T-helper 1 cell treated with Interleukin-12 subunit alpha and Interleukin-12 subunit beta and Interleukin-4 antibody, amounts not matched to agents 30 μg/mL and 1 μg/mL, for 36 hours (primary cell): ENCODE measurements around the gene TTC23.

Experiments used
- H3K27ac Mint-ChIP-seq: one replicate; pipeline ENCODE4 v1.8.0; 2021; ENCODE audit warnings: mild to moderate bottlenecking, mixed read lengths
- H3K27me3 Mint-ChIP-seq: one replicate; pipeline ENCODE4 v1.8.0; 2021; ENCODE audit warnings: low read depth, mixed read lengths
- H3K36me3 Mint-ChIP-seq: one replicate; pipeline ENCODE4 v1.8.0; 2021; ENCODE audit warnings: low read depth, mixed read lengths
- H3K4me1 Mint-ChIP-seq: one replicate; pipeline ENCODE4 v1.8.0; 2021; ENCODE audit warnings: low read depth, mixed read lengths
- H3K4me3 Mint-ChIP-seq: one replicate; pipeline ENCODE4 v1.8.0; 2021; ENCODE audit warnings: mild to moderate bottlenecking, moderate library complexity, mixed read lengths
- H3K9me3 Mint-ChIP-seq: one replicate; pipeline ENCODE4 v1.8.0; 2021; ENCODE audit warnings: mixed read lengths

Gene TTC23

GRCh38 chr15:99124641-99125040 lies 124.7 kb downstream of the TTC23 start:
- Mint-ChIP-seq H3K9me3 (no peaks in the 10 kb centered on the region), H3K4me3 (no peak overlapping the region), H3K27me3 (no peaks in the 10 kb centered on the region), H3K36me3 (no peaks in the 10 kb centered on the region), H3K4me1 (no peaks in the 10 kb centered on the region), H3K27ac (no peak overlapping the region)

- no peak overlapping the region for H3K27ac Mint-ChIP-seq
- no peaks in the 10 kb centered on the region for H3K9me3 Mint-ChIP-seq
- H3K4me1 Mint-ChIP-seq = no peaks in the 10 kb centered on the region
- H3K36me3 Mint-ChIP-seq = no peaks in the 10 kb centered on the region
- H3K4me3 Mint-ChIP-seq = no peak overlapping the region
- H3K27me3 Mint-ChIP-seq = no peaks in the 10 kb centered on the region
Measured at GRCh38 chr15:99123713-99124451, 125.5 kb downstream of the TTC23 start.

- Mint-ChIP-seq H3K9me3 (no peaks in the 10 kb centered on the region), H3K4me1 (no peaks in the 10 kb centered on the region), H3K4me3 (no peak overlapping the region), H3K36me3 (no peaks in the 10 kb centered on the region), H3K27ac (no peak overlapping the region), H3K27me3 (no peaks in the 10 kb centered on the region)
Measured at GRCh38 chr15:99122831-99123712, 126.3 kb downstream of the TTC23 start.

GRCh38 chr15:99121691-99122410 lies 127.5 kb downstream of the TTC23 start:
- no peaks in the 10 kb centered on the region for H3K4me1 Mint-ChIP-seq
- H3K4me3 Mint-ChIP-seq = no peak overlapping the region
- no peak overlapping the region for H3K27ac Mint-ChIP-seq
- no peaks in the 10 kb centered on the region for H3K9me3 Mint-ChIP-seq
- H3K27me3 Mint-ChIP-seq = no peaks in the 10 kb centered on the region
- no peaks in the 10 kb centered on the region for H3K36me3 Mint-ChIP-seq

- Mint-ChIP-seq H3K4me1 (no peaks in the 10 kb centered on the region), H3K36me3 (peaks cover 2% of the 10 kb centered on the region), H3K27me3 (no peaks in the 10 kb centered on the region), H3K9me3 (no peaks in the 10 kb centered on the region), H3K4me3 (no peak overlapping the region), H3K27ac (no peak overlapping the region)
Measured at GRCh38 chr15:99121207-99121606, 128.2 kb downstream of the TTC23 start.

GRCh38 chr15:99120050-99120777 lies 129.2 kb downstream of the TTC23 start:
- H3K27ac Mint-ChIP-seq = no peak overlapping the region
- no peaks in the 10 kb centered on the region for H3K9me3 Mint-ChIP-seq
- H3K27me3 Mint-ChIP-seq = no peaks in the 10 kb centered on the region
- no peaks in the 10 kb centered on the region for H3K4me1 Mint-ChIP-seq
- H3K4me3 Mint-ChIP-seq = no peak overlapping the region
- H3K36me3 Mint-ChIP-seq = peaks cover 4% of the 10 kb centered on the region

- Mint-ChIP-seq H3K27me3 (no peaks in the 10 kb centered on the region), H3K36me3 (peaks cover 4% of the 10 kb centered on the region), H3K4me1 (no peaks in the 10 kb centered on the region), H3K27ac (no peak overlapping the region), H3K4me3 (no peak overlapping the region), H3K9me3 (no peaks in the 10 kb centered on the region)
Measured at GRCh38 chr15:99118801-99119546, 130.4 kb downstream of the TTC23 start.

GRCh38 chr15:99118258-99118632 lies 131.1 kb downstream of the TTC23 start:
- no peaks in the 10 kb centered on the region for H3K27me3 Mint-ChIP-seq
- H3K9me3 Mint-ChIP-seq = no peaks in the 10 kb centered on the region
- H3K4me3 Mint-ChIP-seq = no peak overlapping the region
- H3K36me3 Mint-ChIP-seq = peaks cover 4% of the 10 kb centered on the region
- H3K4me1 Mint-ChIP-seq = no peaks in the 10 kb centered on the region
- H3K27ac Mint-ChIP-seq = no peak overlapping the region

- H3K27ac Mint-ChIP-seq = no peak overlapping the region
- H3K9me3 Mint-ChIP-seq = no peaks in the 10 kb centered on the region
- no peaks in the 10 kb centered on the region for H3K4me1 Mint-ChIP-seq
- no peak overlapping the region for H3K4me3 Mint-ChIP-seq
- no peaks in the 10 kb centered on the region for H3K27me3 Mint-ChIP-seq
- peaks cover 4% of the 10 kb centered on the region for H3K36me3 Mint-ChIP-seq
Measured at GRCh38 chr15:99117563-99118257, 131.7 kb downstream of the TTC23 start.

- Mint-ChIP-seq H3K27ac (no peak overlapping the region), H3K36me3 (peaks cover 4% of the 10 kb centered on the region), H3K4me1 (no peaks in the 10 kb centered on the region), H3K4me3 (no peak overlapping the region), H3K9me3 (no peaks in the 10 kb centered on the region), H3K27me3 (no peaks in the 10 kb centered on the region)
Measured at GRCh38 chr15:99117111-99117510, 132.3 kb downstream of the TTC23 start.

- Mint-ChIP-seq H3K36me3 (peaks cover 4% of the 10 kb centered on the region), H3K4me1 (peaks cover 4% of the 10 kb centered on the region), H3K4me3 (no peak overlapping the region), H3K9me3 (no peaks in the 10 kb centered on the region), H3K27me3 (no peaks in the 10 kb centered on the region), H3K27ac (no peak overlapping the region)
Measured at GRCh38 chr15:99115300-99116215, 133.8 kb downstream of the TTC23 start.

GRCh38 chr15:99114511-99115299 lies 134.7 kb downstream of the TTC23 start:
- H3K4me3 Mint-ChIP-seq = no peak overlapping the region
- H3K4me1 Mint-ChIP-seq = peaks cover 6% of the 10 kb centered on the region
- H3K36me3 Mint-ChIP-seq = peaks cover 4% of the 10 kb centered on the region
- peaks cover 3% of the 10 kb centered on the region for H3K27me3 Mint-ChIP-seq
- H3K27ac Mint-ChIP-seq = no peak overlapping the region
- H3K9me3 Mint-ChIP-seq = no peaks in the 10 kb centered on the region
